MCF 10A (cell line): ENCODE data around the gene ZNF592. TPM values are rescaled to one million over a fixed set of nuclear protein-coding genes. Genes with fewer than 3 reads are reported as not detected.

Source experiments
- BruUV-seq: library from RNA; stranded (reverse); fragments of 400-500 nt; replicated peaks from 2 replicates; lab custom pipeline; 2021; lab: Mats Ljungman, UMichigan
- CTCF ChIA-PET: fragments of 300-600 bp; sonication (Branson Sonifier 250); formaldehyde crosslinking; extraction: SDS; loops from one replicate; lab custom pipeline; 2021; ENCODE audit warnings: antibody characterized with exemption, inconsistent platforms; lab: Yijun Ruan, JAX
- POLR2A ChIA-PET: fragments of 300-600, 350-650 bp; sonication (Branson Sonifier 250); formaldehyde crosslinking; extraction: SDS; loops from one replicate; lab custom pipeline; 2020; ENCODE audit warnings: antibody characterized with exemption, inconsistent platforms; lab: Yijun Ruan, JAX
- DNase-seq: peaks from one replicate; pipeline ENCODE4 v3.0.0-alpha.2; 2018; ENCODE audit not compliant: unreplicated experiment
- H3K27ac Mint-ChIP-seq: one replicate; pipeline ENCODE4 v1.8.0; 2022; ENCODE audit warnings: mild to moderate bottlenecking, low read depth, mixed read lengths; ENCODE audit not compliant: unreplicated experiment
- H3K27me3 Mint-ChIP-seq: one replicate; pipeline ENCODE4 v1.8.0; 2022; ENCODE audit warnings: mixed read lengths; ENCODE audit not compliant: insufficient read depth, unreplicated experiment
- H3K36me3 Mint-ChIP-seq: one replicate; pipeline ENCODE4 v1.8.0; 2022; ENCODE audit warnings: mild to moderate bottlenecking, moderate library complexity, mixed read lengths; ENCODE audit not compliant: insufficient read depth, unreplicated experiment
- H3K4me1 Mint-ChIP-seq: one replicate; pipeline ENCODE4 v1.8.0; 2022; ENCODE audit warnings: mixed read lengths; ENCODE audit not compliant: insufficient read depth, unreplicated experiment
- H3K4me3 Mint-ChIP-seq: one replicate; pipeline ENCODE4 v1.8.0; 2022; ENCODE audit warnings: mild to moderate bottlenecking, moderate library complexity, mixed read lengths; ENCODE audit not compliant: unreplicated experiment
- H3K9me3 Mint-ChIP-seq: one replicate; pipeline ENCODE4 v1.8.0; 2022; ENCODE audit warnings: mixed read lengths; ENCODE audit not compliant: unreplicated experiment
- CTCF ChIP-seq: fragments of 200-600 bp; IDR thresholded peaks from one replicate; pipeline ENCODE4 v1.8.0; 2022; ENCODE audit warnings: antibody characterized with exemption, mild to moderate bottlenecking; ENCODE audit not compliant: unreplicated experiment
- intact Hi-C: fragments of 100-400 bp; cut with micrococcal nuclease; formaldehyde crosslinking; loops from 2 replicates; pipeline ENCODE4 v1.14.1; 2022
- total RNA-seq: library from RNA; stranded (reverse); gene quantifications from 2 replicates; pipeline ENCODE4 v1.2.3, GENCODE V29; 2022

ZNF592 gene
- total RNA-seq, 1 experiment from 2014 or later, result 27.5 TPM

GRCh38 chr15:84716036-84716732, 32.2 kb upstream of the ZNF592 start, which contains the start of gene SEC11A:
Gene SEC11A (minus strand): TSS chr15:84716139. CDS start chr15:84716075, 64 bp downstream.
- no peak for TF ChIP-seq CTCF
- ChIA-PET POLR2A (interaction anchor here (0.5 to 5.9 kb wide), 40 partner anchors 10 to 871 kb away, joined by 3 to 105 read pairs (median 6); partner anchors contain the start of genes NMB, PDE8A, WDR73 and ZNF592), CTCF (interaction anchor here (0.7 to 2.6 kb wide), 6 partner anchors 30 to 210 kb away, joined by 3 to 10 read pairs (median 4); no protein-coding TSS in a partner anchor)
- peaks cover 17% of the 10 kb centered on the region for H3K36me3 Mint-ChIP-seq
- H3K9me3 Mint-ChIP-seq, result no peaks in the 10 kb centered on the region
- no peaks in the 10 kb centered on the region for H3K27me3 Mint-ChIP-seq
- H3K4me1 Mint-ChIP-seq, result peaks cover 6% of the 10 kb centered on the region
- H3K4me3 Mint-ChIP-seq, result peak within 1 kb of the TSS; percentile 83
- DNase-seq, result peak; percentile 96
- H3K27ac Mint-ChIP-seq, result peak within 1 kb of the TSS; percentile 85
- intact Hi-C loops, result loop anchor here (1.0 to 5.0 kb wide), 3 partner anchors 33 to 211 kb away; partner anchors contain the start of gene WDR73
- BruUV-seq, result no TSS peak

GRCh38 chr15:84721371-84721770, 27.0 kb upstream of the ZNF592 start:
- no peaks in the 10 kb centered on the region for H3K27me3 Mint-ChIP-seq
- H3K4me3 Mint-ChIP-seq, result no peak overlapping the region
- no peaks in the 10 kb centered on the region for H3K36me3 Mint-ChIP-seq
- H3K27ac Mint-ChIP-seq, result no peak overlapping the region
- ChIA-PET POLR2A (interaction anchor here (1.1 to 2.0 kb wide), 2 partner anchors 14 to 30 kb away, joined by 4 to 10 read pairs; no protein-coding TSS in a partner anchor), CTCF (interaction anchor here (0.6 to 1.0 kb wide), 2 partner anchors 53 to 207 kb away, joined by 3 to 5 read pairs; no protein-coding TSS in a partner anchor)
- DNase-seq, result no peak
- no peak for TF ChIP-seq CTCF
- H3K9me3 Mint-ChIP-seq, result no peaks in the 10 kb centered on the region
- H3K4me1 Mint-ChIP-seq, result peaks cover 8% of the 10 kb centered on the region
- intact Hi-C loops, result no loop called here
- BruUV-seq, result no TSS peak

- no peaks in the 10 kb centered on the region for H3K9me3 Mint-ChIP-seq
- TF ChIP-seq CTCF, result no peak
- no peaks in the 10 kb centered on the region for H3K27me3 Mint-ChIP-seq
- H3K27ac Mint-ChIP-seq, result no peak overlapping the region
- BruUV-seq, result no TSS peak
- peaks cover 8% of the 10 kb centered on the region for H3K4me1 Mint-ChIP-seq
- intact Hi-C loops, result no loop called here
- DNase-seq, result no peak
- CTCF ChIA-PET, result interaction anchor here (1.1 kb wide), 1 partner anchor 205 kb away, joined by 4 read pairs; no protein-coding TSS in a partner anchor
- no peak overlapping the region for H3K4me3 Mint-ChIP-seq
- POLR2A ChIA-PET, result interaction anchor here (1.3 to 1.4 kb wide), 2 partner anchors 13 to 20 kb away, joined by 4 to 5 read pairs; no protein-coding TSS in a partner anchor
- H3K36me3 Mint-ChIP-seq, result no peaks in the 10 kb centered on the region
Observed at GRCh38 chr15:84722628-84723027, 25.8 kb upstream of the ZNF592 start.

- H3K9me3 Mint-ChIP-seq, result no peaks in the 10 kb centered on the region
- intact Hi-C loops, result no loop called here
- H3K27me3 Mint-ChIP-seq, result no peaks in the 10 kb centered on the region
- no peak overlapping the region for H3K27ac Mint-ChIP-seq
- TF ChIP-seq CTCF, result no peak
- H3K4me3 Mint-ChIP-seq, result no peak overlapping the region
- ChIA-PET CTCF (no interaction called here), POLR2A (interaction anchor here (0.6 to 4.5 kb wide), 3 partner anchors 8 to 22 kb away, joined by 3 to 20 read pairs (median 7); partner anchors contain the start of gene SEC11A)
- BruUV-seq, result no TSS peak
- H3K4me1 Mint-ChIP-seq, result peaks cover 8% of the 10 kb centered on the region
- H3K36me3 Mint-ChIP-seq, result no peaks in the 10 kb centered on the region
- DNase-seq, result no peak
Observed at GRCh38 chr15:84725001-84725491, 23.3 kb upstream of the ZNF592 start.
